Bronchial epithelial cell (primary cell): Measurements from ENCODE around the gene SUMO1. TPM values are rescaled to one million over a fixed set of nuclear protein-coding genes. Genes with fewer than 3 reads are reported as not detected.
A peak's percentile ranks its signal among the peaks of the same experiment; 100 is the strongest.

Source experiments
- DNase-seq: peaks from one replicate; pipeline ENCODE4 v3.0.0-alpha.2; 2010; ENCODE audit warnings: low read depth
- FAIRE-seq: peaks from 2 replicates; lab custom pipeline; 2011; peaks lifted over from hg19 to GRCh38; lab: Jason Lieb, UNC
- H3K27me3 ChIP-seq: 2 replicates; pipeline ENCODE4 v1.5.1; 2011; ENCODE audit warnings: low read length; ENCODE audit not compliant: control insufficient read depth, insufficient read depth
- H3K36me3 ChIP-seq: 2 replicates; pipeline ENCODE4 v1.5.1; 2011; ENCODE audit warnings: low read length; ENCODE audit not compliant: control insufficient read depth, insufficient read depth
- H3K4me3 ChIP-seq: 2 replicates; pipeline ENCODE4 v1.5.1; 2011; ENCODE audit warnings: mild to moderate bottlenecking, low read depth, low read length, control low read depth
- total RNA-seq: library from RNA; depleted of rRNA; stranded (reverse); fragments of >200 nt; gene quantifications from 2 replicates; pipeline ENCODE4 v1.2.1, GENCODE V29; 2014
- TF ChIP-seq, protein P1 (sequence below): IDR thresholded peaks from 2 replicates; pipeline ENCODE4 v1.5.1; 2011; ENCODE audit warnings: mild to moderate bottlenecking, moderate library complexity, low read length, control low read depth, inconsistent platforms; ENCODE audit not compliant: insufficient read depth, severe bottlenecking

SUMO1 gene
- total RNA-seq, 1 donor from 2014 or later, result 97.7 TPM

DNA sequence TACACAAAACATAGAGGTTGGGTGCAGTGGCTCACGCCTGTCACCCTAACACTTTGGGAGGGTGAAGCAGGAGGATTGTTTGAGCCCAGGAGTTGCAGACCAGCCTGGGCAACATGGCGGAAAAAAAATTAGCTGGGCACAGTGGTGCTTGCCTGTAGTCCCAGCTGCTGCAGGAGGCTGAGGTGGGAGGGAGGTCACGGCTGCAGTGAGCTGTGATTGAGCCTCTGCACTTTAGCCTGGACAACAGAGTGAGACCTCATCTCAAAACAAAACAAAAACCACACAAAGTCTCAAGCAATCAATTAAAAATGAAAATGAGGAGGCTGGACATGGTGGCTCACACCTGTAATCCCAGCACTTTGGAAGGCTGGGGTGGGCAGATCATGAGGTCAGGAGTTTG is 32.1 kb upstream of the SUMO1 start:
- no peaks in the 10 kb centered on the region for H3K27me3 ChIP-seq
- TF ChIP-seq, protein P1, sequence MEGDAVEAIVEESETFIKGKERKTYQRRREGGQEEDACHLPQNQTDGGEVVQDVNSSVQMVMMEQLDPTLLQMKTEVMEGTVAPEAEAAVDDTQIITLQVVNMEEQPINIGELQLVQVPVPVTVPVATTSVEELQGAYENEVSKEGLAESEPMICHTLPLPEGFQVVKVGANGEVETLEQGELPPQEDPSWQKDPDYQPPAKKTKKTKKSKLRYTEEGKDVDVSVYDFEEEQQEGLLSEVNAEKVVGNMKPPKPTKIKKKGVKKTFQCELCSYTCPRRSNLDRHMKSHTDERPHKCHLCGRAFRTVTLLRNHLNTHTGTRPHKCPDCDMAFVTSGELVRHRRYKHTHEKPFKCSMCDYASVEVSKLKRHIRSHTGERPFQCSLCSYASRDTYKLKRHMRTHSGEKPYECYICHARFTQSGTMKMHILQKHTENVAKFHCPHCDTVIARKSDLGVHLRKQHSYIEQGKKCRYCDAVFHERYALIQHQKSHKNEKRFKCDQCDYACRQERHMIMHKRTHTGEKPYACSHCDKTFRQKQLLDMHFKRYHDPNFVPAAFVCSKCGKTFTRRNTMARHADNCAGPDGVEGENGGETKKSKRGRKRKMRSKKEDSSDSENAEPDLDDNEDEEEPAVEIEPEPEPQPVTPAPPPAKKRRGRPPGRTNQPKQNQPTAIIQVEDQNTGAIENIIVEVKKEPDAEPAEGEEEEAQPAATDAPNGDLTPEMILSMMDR, result no peak
- DNase-seq, result no peak

DNA sequence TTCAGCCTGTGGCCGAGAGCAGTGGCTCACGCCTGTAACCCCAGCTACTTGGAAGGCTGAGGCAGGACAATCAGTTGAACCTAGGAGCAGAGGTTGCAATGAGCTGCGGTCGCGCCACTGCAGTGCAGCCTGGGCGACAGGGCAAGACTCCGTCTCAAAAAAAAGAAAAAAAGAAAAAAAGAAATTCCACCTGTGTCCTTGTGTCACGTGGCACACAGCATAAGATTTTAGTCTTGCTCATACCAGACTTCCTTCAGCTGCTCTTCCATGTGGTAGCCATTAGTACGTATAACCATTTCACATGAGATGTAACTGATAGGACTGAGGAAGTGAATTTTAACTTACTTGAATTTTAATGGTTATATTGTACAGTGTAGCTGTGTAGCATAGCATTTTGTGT is 31.2 kb upstream of the SUMO1 start:
- Histone ChIP-seq H3K27me3 (no peaks in the 10 kb centered on the region), H3K4me3 (no peak overlapping the region), H3K36me3 (no peaks in the 10 kb centered on the region)
- DNase-seq, result no peak
- TF ChIP-seq, protein P1, result no peak
- no peak for FAIRE-seq

More for the DNA sequence above, 32.1 kb upstream of the SUMO1 start:
- FAIRE-seq, result no peak
- H3K36me3 ChIP-seq, result no peaks in the 10 kb centered on the region
- H3K4me3 ChIP-seq, result no peak overlapping the region

DNA sequence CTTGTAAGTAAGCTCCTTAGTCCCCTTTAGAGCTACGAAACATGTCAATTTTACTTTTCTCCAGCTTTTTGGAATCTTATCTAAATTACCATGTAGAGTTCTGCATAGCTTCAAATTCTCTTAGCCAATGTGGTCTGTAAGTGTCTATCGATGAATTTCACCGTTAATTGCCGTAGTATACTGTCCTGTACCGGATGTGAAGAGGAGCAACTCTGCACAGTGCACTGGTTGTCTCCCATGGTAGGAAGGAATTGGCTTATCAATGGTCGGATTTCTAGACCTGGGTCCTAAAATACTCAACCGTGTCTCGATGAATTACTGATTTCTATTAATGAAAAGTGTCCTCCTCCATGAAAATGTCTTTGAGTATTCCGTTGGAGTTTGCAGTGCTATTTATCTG is 29.1 kb upstream of the SUMO1 start:
- FAIRE-seq (no peak), DNase-seq (peak; percentile 21)
- Histone ChIP-seq H3K36me3 (no peaks in the 10 kb centered on the region), H3K27me3 (no peaks in the 10 kb centered on the region), H3K4me3 (peak overlapping the region; percentile 99)
- TF ChIP-seq, protein P1, result no peak

DNA sequence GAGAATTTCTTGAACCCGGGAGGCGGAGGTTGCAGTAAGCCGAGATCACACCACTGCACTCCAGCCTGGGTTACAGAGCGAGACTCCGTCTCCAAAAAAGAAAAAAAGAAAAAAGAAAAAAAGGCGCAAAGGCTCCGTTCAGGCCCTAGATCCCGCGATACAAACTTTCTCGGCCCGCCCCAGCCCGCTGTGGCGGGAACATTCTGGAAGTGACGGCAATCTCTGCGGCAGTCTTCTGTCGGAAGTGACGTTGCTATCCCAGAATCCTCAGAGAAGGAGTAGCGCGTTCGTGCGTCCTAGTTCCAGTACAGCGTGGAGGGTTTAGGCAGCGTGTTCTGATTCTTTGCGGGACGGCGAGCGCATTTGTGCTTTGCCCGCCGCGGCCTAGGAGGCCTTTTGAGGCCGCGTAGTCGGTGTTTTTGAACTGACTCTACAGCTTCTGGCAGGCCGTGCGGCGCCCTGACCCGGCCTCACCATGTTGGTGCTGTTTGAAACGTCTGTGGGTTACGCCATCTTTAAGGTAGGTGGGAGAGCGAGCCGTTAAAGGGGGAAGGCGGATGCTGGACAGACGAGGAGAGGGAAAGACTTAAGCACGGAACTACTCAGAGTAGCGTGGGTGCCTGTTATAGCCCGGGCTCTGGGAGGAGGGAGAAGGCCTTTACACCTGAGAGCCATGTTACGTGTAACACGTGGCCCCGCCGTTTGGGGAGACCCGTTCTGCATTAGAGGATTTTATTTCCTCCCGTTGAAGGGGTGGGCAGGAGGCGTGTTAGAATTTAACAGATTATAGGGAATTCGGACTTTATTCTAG is 27.3 kb upstream of the SUMO1 start, which contains the start of gene NOP58:
NOP58 (plus strand) TSS at position 297 of the 811 bp plus-strand sequence; CDS start at position 476, 179 bp downstream.
- H3K36me3 ChIP-seq, result no peaks in the 10 kb centered on the region
- no peaks in the 10 kb centered on the region for H3K27me3 ChIP-seq
- TF ChIP-seq, protein P1, result no peak
- peak within 1 kb of the TSS; percentile 99 for H3K4me3 ChIP-seq
- peak; percentile 91 for DNase-seq
- FAIRE-seq, result no peak

DNA sequence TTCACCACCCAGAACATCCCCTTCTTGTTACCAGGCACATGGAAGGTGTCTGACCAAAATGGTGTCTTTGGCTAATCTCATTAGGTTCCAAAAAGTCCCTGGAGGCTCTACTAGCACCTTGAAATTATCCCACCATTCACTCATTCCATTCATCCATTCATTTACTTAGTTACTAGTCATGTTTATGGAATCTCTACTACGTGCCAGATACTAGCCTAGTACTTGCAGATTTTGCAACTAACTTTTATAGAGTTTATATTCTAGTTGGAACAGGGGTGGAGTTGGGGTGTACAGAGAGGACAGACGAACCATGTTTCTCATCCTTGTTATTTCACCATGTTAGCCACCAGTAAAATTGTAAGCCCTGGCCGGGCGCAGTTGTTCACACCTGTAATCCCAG is 23.1 kb upstream of the SUMO1 start:
- Histone ChIP-seq H3K4me3 (no peak overlapping the region), H3K27me3 (no peaks in the 10 kb centered on the region), H3K36me3 (no peaks in the 10 kb centered on the region)
- TF ChIP-seq, protein P1, result no peak
- FAIRE-seq (no peak), DNase-seq (peak; percentile 65)
